Forelimb muscle (tissue), 1 donor: ENCODE measurements around the gene FAM50A. TPM values are rescaled to one million over a fixed set of nuclear protein-coding genes. Genes with fewer than 3 reads are reported as not detected.
"Not testable (repeated sequence)": the region's sequence is repeated elsewhere in the genome, so short reads cannot be mapped to it uniquely, and the experiment has no call there.

Source experiments
- DNase-seq: peaks from one replicate; pipeline ENCODE4 v3.0.0-alpha.2; 2013; ENCODE audit warnings: low read depth
- polyA plus RNA-seq: library from polyadenylated mRNA; unstranded; fragments of 120-200 nt; gene quantifications from one replicate; pipeline ENCODE4 v1.2.1, GENCODE V29; 2013; ENCODE audit not compliant: insufficient read length

The FAM50A gene
- polyA plus RNA-seq, 1 donor = 59.3 TPM

GRCh38 chrX:154482786-154483185, 38.8 kb downstream of the FAM50A start:
- DNase-seq = no peak

GRCh38 chrX:154483325-154483724, 39.4 kb downstream of the FAM50A start:
- DNase-seq = no peak

- no peak for DNase-seq
Observed at GRCh38 chrX:154484255-154485149, 40.6 kb downstream of the FAM50A start.

- no peak for DNase-seq
Observed at GRCh38 chrX:154485150-154486051, 41.5 kb downstream of the FAM50A start.

GRCh38 chrX:154486052-154486395, 42.1 kb downstream of the FAM50A start:
- no peak for DNase-seq

GRCh38 chrX:154486396-154487207, 42.7 kb downstream of the FAM50A start, which contains the start of gene UBL4A:
Gene UBL4A, minus strand, starts transcription at chrX:154486615. Its CDS starts 31 bp downstream, at chrX:154486584.
- no peak for DNase-seq

- DNase-seq = no peak
Observed at GRCh38 chrX:154487518-154488290, 43.8 kb downstream of the FAM50A start.

- DNase-seq = no peak
Observed at GRCh38 chrX:154488336-154489075, 44.6 kb downstream of the FAM50A start.

GRCh38 chrX:154489182-154489581, 45.2 kb downstream of the FAM50A start:
- DNase-seq = no peak

- DNase-seq = no peak
Observed at GRCh38 chrX:154490021-154490413, 46.1 kb downstream of the FAM50A start.

GRCh38 chrX:154490414-154491083, 46.6 kb downstream of the FAM50A start, which contains the start of gene SLC10A3:
Gene SLC10A3, minus strand, starts transcription at chrX:154490629. Its CDS starts 1,689 bp downstream, at chrX:154488940.
- DNase-seq = peak; percentile 71

- DNase-seq = no peak
Observed at GRCh38 chrX:154494715-154495114, 50.8 kb downstream of the FAM50A start.

GRCh38 chrX:154495472-154495922, 51.6 kb downstream of the FAM50A start:
- DNase-seq = no peak

- DNase-seq = not testable (repeated sequence)
Observed at GRCh38 chrX:154496591-154497137, 52.7 kb downstream of the FAM50A start.

Other genes starting within 250 kb of the FAM50A start
- not detected for gene OPN1MW2, start 224.4 kb upstream of the FAM50A start, polyA plus RNA-seq
- not detected for gene OPN1MW3, start 186.6 kb upstream of the FAM50A start, polyA plus RNA-seq
- gene TEX28, start 149.0 kb upstream of the FAM50A start, polyA plus RNA-seq = not detected
- gene TKTL1, start 148.3 kb upstream of the FAM50A start, polyA plus RNA-seq = 0.22 TPM
- 223 TPM for gene FLNA, start 69.5 kb upstream of the FAM50A start, polyA plus RNA-seq
- gene EMD, start 64.8 kb upstream of the FAM50A start, polyA plus RNA-seq = 46.8 TPM
- 6,186 TPM for gene RPL10, start 45.8 kb upstream of the FAM50A start, polyA plus RNA-seq
- 48.6 TPM for gene DNASE1L1, start 34.9 kb upstream of the FAM50A start, polyA plus RNA-seq
- 28.9 TPM for gene TAFAZZIN, start 32.6 kb upstream of the FAM50A start, polyA plus RNA-seq
- 55.2 TPM for gene ATP6AP1, start 15.5 kb upstream of the FAM50A start, polyA plus RNA-seq
- 82.5 TPM for gene GDI1, start 7.0 kb upstream of the FAM50A start, polyA plus RNA-seq
- gene PLXNA3, start 14.1 kb downstream of the FAM50A start, polyA plus RNA-seq = 39.1 TPM
- 11.3 TPM for gene LAGE3, start 35.1 kb downstream of the FAM50A start, polyA plus RNA-seq
- 23.2 TPM for gene UBL4A, start 42.5 kb downstream of the FAM50A start, polyA plus RNA-seq
- 10.8 TPM for gene SLC10A3, start 46.5 kb downstream of the FAM50A start, polyA plus RNA-seq
- gene FAM3A, start 72.1 kb downstream of the FAM50A start, polyA plus RNA-seq = 25.5 TPM
- gene G6PD, start 102.7 kb downstream of the FAM50A start, polyA plus RNA-seq = 11.1 TPM
- gene IKBKG, start 103.5 kb downstream of the FAM50A start, polyA plus RNA-seq = 12.2 TPM
- gene CTAG1A, start 141.0 kb downstream of the FAM50A start, polyA plus RNA-seq = not detected
- not detected for gene CTAG1B, start 175.1 kb downstream of the FAM50A start, polyA plus RNA-seq
- gene CTAG2, start 209.4 kb downstream of the FAM50A start, polyA plus RNA-seq = not detected